Esophagus squamous epithelium (tissue), 5 donors: ENCODE measurements around the gene NAP1L5. TPM values are rescaled to one million over a fixed set of nuclear protein-coding genes. Genes with fewer than 3 reads are reported as not detected.

ENCODE experiments used
- DNase-seq: peaks from one replicate; lab custom pipeline; 2025; lab: John Stamatoyannopoulos, UW
- H3K27ac ChIP-seq, 4 donors: fragments of 200-600 bp; sonication (generic); one replicate each; pipeline ENCODE4 v1.5.1; 2016 to 2019; ENCODE audit warnings: mild to moderate bottlenecking in 1 of 4
- H3K27me3 ChIP-seq, 4 donors: fragments of 200-600 bp; sonication (generic); 1 replicate in 3 of 4; 2 replicates in 1 of 4; pipeline versions ENCODE4 v1.5.1 to v1.6.0; 2017 to 2021; ENCODE audit warnings: antibody characterized with exemption in 1 of 4
- H3K36me3 ChIP-seq, 3 donors: fragments of 200-600 bp; sonication (generic); one replicate each; pipeline ENCODE4 v1.5.1; 2016 to 2019
- H3K4me1 ChIP-seq, 3 donors: fragments of 200-600 bp; sonication (generic); one replicate each; pipeline ENCODE4 v1.5.1; 2017 to 2019
- H3K4me3 ChIP-seq, 4 donors: fragments of 200-600 bp; sonication (generic); 1 replicate in 3 of 4; 2 replicates in 1 of 4; pipeline ENCODE4 v1.5.1; 2016 to 2019; ENCODE audit warnings: mild to moderate bottlenecking in 2 of 4, moderate library complexity in 1 of 4
- H3K9me3 ChIP-seq, 3 donors: fragments of 200-600 bp; sonication (generic); one replicate each; pipeline ENCODE4 v1.5.1; 2016 to 2019
- POLR2A ChIP-seq, 4 donors: fragments of 450-650 bp; IDR thresholded peaks; one replicate each; pipeline ENCODE4 v1.6.1; 2017; ENCODE audit warnings: antibody characterized with exemption in 4 of 4, mild to moderate bottlenecking in 4 of 4, moderate library complexity in 3 of 4
- WGBS, 2 donors: methylation state at CpG; one replicate each; pipeline ENCODE4 v1.1.5; 2018; 5-methylcytosine and 5-hydroxymethylcytosine counted together
- intact Hi-C: fragments of 100-400 bp; cut with DNase I; formaldehyde crosslinking; loops from one replicate; pipeline ENCODE4 v1.15.0; 2022
- total RNA-seq, 4 donors: library from RNA; depleted of rRNA; stranded (reverse); fragments of >200 nt; gene quantifications; one replicate each; pipeline ENCODE4 v1.1.0, GENCODE V29; 2016
- TF ChIP-seq, protein P1 (sequence below), 6 experiments: fragments of 450-650 bp in 4 of 6; fragments of 200-600 bp in 2 of 6; sonication (generic) in 2 of 6; IDR thresholded peaks; one replicate each; pipeline ENCODE4 v1.5.1; 2016 to 2019; ENCODE audit warnings: antibody characterized with exemption in 6 of 6, mild to moderate bottlenecking in 4 of 6, moderate library complexity in 4 of 6
- donor health status: DM: yes; HTN: yes; CAD: no.

Gene NAP1L5
- total RNA-seq, 4 donors from 2014 or later: 0.42 to 3.1 (median 1.8) TPM

DNA sequence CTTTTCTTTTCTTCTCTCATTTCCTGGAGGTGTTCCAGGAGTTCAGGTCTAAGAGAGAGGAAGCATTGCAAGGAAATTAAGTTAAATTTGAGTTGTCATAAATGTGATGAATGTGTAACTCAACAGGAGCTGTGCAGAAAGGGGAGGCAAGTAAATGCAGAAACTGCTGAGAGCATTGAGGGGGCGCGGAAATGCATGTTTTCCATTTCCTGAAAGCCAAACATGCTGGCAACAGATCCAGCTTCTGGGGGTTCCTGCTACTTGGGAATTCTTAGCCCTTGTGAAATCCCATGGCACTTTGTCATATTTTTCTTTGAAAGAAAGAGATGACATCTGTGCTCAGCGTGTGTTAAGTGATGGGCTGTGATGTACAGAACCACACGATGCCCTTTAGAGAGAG is 33.8 kb upstream of the NAP1L5 start:
- no peaks in the 10 kb centered on the region for H3K9me3 ChIP-seq
- H3K27me3 ChIP-seq: no peaks in the 10 kb centered on the region
- intact Hi-C loops: no loop called here
- TF ChIP-seq, protein P1, sequence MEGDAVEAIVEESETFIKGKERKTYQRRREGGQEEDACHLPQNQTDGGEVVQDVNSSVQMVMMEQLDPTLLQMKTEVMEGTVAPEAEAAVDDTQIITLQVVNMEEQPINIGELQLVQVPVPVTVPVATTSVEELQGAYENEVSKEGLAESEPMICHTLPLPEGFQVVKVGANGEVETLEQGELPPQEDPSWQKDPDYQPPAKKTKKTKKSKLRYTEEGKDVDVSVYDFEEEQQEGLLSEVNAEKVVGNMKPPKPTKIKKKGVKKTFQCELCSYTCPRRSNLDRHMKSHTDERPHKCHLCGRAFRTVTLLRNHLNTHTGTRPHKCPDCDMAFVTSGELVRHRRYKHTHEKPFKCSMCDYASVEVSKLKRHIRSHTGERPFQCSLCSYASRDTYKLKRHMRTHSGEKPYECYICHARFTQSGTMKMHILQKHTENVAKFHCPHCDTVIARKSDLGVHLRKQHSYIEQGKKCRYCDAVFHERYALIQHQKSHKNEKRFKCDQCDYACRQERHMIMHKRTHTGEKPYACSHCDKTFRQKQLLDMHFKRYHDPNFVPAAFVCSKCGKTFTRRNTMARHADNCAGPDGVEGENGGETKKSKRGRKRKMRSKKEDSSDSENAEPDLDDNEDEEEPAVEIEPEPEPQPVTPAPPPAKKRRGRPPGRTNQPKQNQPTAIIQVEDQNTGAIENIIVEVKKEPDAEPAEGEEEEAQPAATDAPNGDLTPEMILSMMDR (IDR thresholded peaks at IDR 0.05): no peak
- no peak for TF ChIP-seq POLR2A (IDR thresholded peaks at IDR 0.05)
- no peak overlapping the region for H3K4me3 ChIP-seq
- 71 to 94% methylated on average over 4 of the region's 4 CpGs for WGBS, 2 donors
- DNase-seq: no peak
- H3K36me3 ChIP-seq: peaks cover 7 to 60% (median 21%) of the 10 kb centered on the region in 3 donors
- no peak overlapping the region for H3K27ac ChIP-seq
- peaks cover 0 to 13% (median 0%) of the 10 kb centered on the region in 3 donors for H3K4me1 ChIP-seq

- no peaks in the 10 kb centered on the region for H3K27me3 ChIP-seq
- 81 to 94% methylated on average over 4 to 5 of the region's 5 CpGs for WGBS, 2 donors
- H3K4me3 ChIP-seq: no peak overlapping the region
- no peaks in the 10 kb centered on the region for H3K9me3 ChIP-seq
- intact Hi-C loops: no loop called here
- TF ChIP-seq POLR2A (IDR thresholded peaks at IDR 0.05): no peak
- TF ChIP-seq, protein P1 (IDR thresholded peaks at IDR 0.05): no peak
- no peak overlapping the region for H3K27ac ChIP-seq
- H3K36me3 ChIP-seq: peaks cover 7 to 62% (median 21%) of the 10 kb centered on the region in 3 donors
- DNase-seq: no peak
- peaks cover 0 to 8% (median 0%) of the 10 kb centered on the region in 3 donors for H3K4me1 ChIP-seq
Observed at GRCh38 chr4:88730811-88731210, 33.2 kb upstream of the NAP1L5 start.

DNA sequence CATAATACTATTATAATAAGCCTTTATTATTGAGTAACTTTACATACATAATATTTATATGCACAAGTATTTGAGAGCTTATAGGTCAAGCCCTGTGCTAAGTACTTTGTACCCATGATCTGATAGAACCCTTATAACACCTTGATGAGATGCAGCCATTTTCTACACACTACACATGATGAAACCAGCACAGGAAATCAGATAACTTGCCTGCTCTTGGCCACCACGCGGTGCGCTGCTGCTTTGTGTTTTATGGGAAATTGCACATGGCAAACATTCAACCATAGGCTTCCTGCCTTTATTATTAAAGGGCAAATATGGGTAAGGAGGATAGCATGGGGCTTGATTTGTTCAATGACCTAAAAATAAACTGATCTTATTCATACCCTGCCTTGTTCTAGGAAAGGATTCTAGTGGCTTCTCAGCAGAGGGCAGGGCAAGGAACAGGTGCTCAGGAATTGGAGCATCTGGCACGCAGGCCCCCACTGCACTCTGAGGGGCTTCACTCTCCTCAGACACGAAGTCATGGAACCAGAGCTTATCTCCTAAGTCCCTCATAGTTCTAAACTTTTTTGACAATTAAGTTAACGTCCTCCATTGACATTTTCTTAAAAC is 31.6 kb upstream of the NAP1L5 start:
- no peak for TF ChIP-seq POLR2A (IDR thresholded peaks at IDR 0.05)
- TF ChIP-seq, protein P1 (IDR thresholded peaks at IDR 0.05): no peak
- H3K27me3 ChIP-seq: no peaks in the 10 kb centered on the region
- intact Hi-C loops: no loop called here
- no peak overlapping the region for H3K4me3 ChIP-seq
- H3K9me3 ChIP-seq: no peaks in the 10 kb centered on the region
- H3K27ac ChIP-seq: no peak overlapping the region
- H3K4me1 ChIP-seq: peaks cover 0 to 7% (median 0%) of the 10 kb centered on the region in 3 donors
- 69 to 75% methylated on average over 6 of the region's 6 CpGs for WGBS, 2 donors
- peaks cover 7 to 73% (median 21%) of the 10 kb centered on the region in 3 donors for H3K36me3 ChIP-seq
- no peak for DNase-seq

DNA sequence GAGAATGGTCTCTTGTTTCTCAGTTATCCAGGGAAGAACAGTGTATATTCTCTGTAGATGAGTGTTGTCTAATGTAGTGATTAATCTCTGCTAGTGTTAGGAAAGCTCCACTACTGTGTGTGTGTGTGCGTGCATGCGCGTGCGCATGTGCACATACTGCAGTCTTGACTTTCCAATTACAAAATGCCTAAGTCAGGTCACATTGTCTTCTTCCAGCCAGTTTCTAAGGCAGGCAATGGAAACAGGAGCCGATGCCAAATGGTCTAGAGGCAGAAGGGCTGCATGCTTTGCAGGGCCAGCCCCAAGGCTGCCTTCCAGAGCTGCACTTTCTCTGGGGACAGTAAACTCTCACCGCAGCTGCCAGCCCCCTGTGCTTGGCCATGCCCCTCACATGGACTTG is 30.5 kb upstream of the NAP1L5 start:
- Histone ChIP-seq H3K36me3 (peaks cover 7 to 83% (median 21%) of the 10 kb centered on the region in 3 donors), H3K4me3 (no peak overlapping the region), H3K27ac (no peak overlapping the region), H3K9me3 (no peaks in the 10 kb centered on the region), H3K4me1 (peaks cover 0 to 17% (median 2%) of the 10 kb centered on the region in 3 donors), H3K27me3 (no peaks in the 10 kb centered on the region)
- intact Hi-C loops: no loop called here
- 91 to 92% methylated on average over 5 to 6 of the region's 6 CpGs for WGBS, 2 donors
- no peak for DNase-seq
- no peak for TF ChIP-seq POLR2A (IDR thresholded peaks at IDR 0.05)
- TF ChIP-seq, protein P1 (IDR thresholded peaks at IDR 0.05): no peak

DNA sequence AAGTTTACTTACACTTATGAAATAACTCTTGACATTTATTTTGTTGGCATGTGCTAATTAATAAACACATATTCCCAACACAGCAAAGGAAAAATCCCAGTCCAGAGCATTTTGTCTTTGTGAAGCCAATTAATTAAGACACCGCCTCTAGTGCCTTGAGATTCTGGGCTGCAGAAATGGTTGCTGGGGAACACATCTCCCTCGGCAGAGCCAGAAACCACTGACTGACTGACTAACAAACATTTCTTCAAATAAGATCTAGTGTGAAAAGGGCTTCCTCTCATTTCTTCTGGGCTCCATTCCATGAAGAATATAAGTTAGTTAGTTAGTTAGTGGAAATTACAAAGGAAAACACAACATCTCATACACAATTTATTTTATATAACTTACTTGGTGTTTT is 28.4 kb upstream of the NAP1L5 start:
- H3K9me3 ChIP-seq: no peaks in the 10 kb centered on the region
- peaks cover 7 to 95% (median 21%) of the 10 kb centered on the region in 3 donors for H3K36me3 ChIP-seq
- intact Hi-C loops: no loop called here
- DNase-seq: no peak
- H3K4me3 ChIP-seq: no peak overlapping the region
- 66 to 81% methylated on average over 2 of the region's 2 CpGs for WGBS, 2 donors
- no peak overlapping the region for H3K27ac ChIP-seq
- TF ChIP-seq, protein P1 (IDR thresholded peaks at IDR 0.05): no peak
- no peak for TF ChIP-seq POLR2A (IDR thresholded peaks at IDR 0.05)
- no peaks in the 10 kb centered on the region for H3K27me3 ChIP-seq
- peaks cover 0 to 33% (median 4%) of the 10 kb centered on the region in 3 donors for H3K4me1 ChIP-seq
